ENCODE results near the gene CERS4. TPM values are rescaled to one million over a fixed set of nuclear protein-coding genes. Genes with fewer than 3 reads are reported as not detected.

The CERS4 gene
- polyA plus RNA-seq, 4 donors: 24.7 to 52.6 (median 37.5) TPM

DNA sequence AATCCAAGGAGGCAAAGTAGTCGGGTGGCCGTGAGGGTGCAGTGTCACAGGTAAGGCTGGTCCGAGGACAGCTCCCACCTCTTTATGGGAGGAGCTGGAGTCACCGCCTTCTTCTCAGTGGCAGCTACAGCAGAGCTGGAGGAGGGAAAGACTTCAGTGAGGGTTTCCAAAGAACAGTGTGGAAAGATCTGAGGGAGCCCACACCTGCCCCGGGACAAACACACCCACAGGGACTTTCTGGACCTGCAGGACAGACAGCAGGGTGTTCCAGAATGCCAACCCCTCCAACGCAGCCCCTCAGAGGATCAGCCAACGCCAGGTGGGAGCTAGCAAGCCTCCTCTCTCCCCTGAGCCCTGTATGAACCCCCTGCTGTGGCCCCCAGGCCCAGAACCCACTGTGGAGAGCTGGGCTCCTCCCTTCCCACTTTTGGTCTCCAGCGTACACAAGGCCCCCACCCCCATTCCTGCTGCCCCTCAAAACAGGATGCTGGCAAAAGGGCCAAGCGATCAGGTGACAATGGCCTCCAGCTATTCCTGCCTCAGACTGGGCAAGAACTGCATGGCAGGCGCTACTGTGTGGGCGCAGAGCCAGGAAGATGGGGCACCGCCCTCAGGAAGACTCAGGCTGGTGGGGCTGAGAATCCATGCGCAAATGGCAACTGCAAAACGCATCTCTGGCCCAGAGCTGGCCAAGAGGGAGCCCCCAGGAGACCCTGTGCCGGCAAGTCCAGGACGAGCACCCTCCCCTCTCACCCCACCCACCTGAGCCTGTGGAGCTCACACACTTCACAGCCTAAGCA lies 102.5 kb downstream of the CERS4 start:
- no peak for DNase-seq (ENCODE audit: low read depth in 4 of 4, low spot score in 3 of 4)

Other genes starting within 250 kb of the CERS4 start
- gene ELAVL1, start 203.7 kb upstream of the CERS4 start, polyA plus RNA-seq (ENCODE audit: insufficient read length in 4 of 4): 10 to 100 TPM; 66.7 to 94.5 (median 85.1) TPM
- gene CCL25, start 156.6 kb upstream of the CERS4 start, polyA plus RNA-seq (ENCODE audit: insufficient read length in 4 of 4): under 1 TPM; 0.29 to 0.47 (median 0.39) TPM
- 10 to 100 TPM; 19.5 to 61.6 (median 46.2) TPM for gene FBN3, start 59.8 kb upstream of the CERS4 start, polyA plus RNA-seq (ENCODE audit: insufficient read length in 4 of 4)
- 10 to 100 TPM; 22.3 to 40.2 (median 26.1) TPM for gene CD320, start 99.0 kb downstream of the CERS4 start, polyA plus RNA-seq (ENCODE audit: insufficient read length in 4 of 4)
- 10 to 100 TPM; 21.5 to 60.3 (median 46.5) TPM for gene NDUFA7, start 112.0 kb downstream of the CERS4 start, polyA plus RNA-seq (ENCODE audit: insufficient read length in 4 of 4)
- gene RPS28, start 112.1 kb downstream of the CERS4 start, polyA plus RNA-seq (ENCODE audit: insufficient read length in 4 of 4): 100 to 1,000 TPM; 334 to 594 (median 374) TPM
- 10 to 100 TPM in 1 of 4 donors, 1 to 10 TPM in 3; 5.1 to 13.6 (median 6.2) TPM for gene KANK3, start 133.9 kb downstream of the CERS4 start, polyA plus RNA-seq (ENCODE audit: insufficient read length in 4 of 4)
- gene ANGPTL4, start 154.8 kb downstream of the CERS4 start, polyA plus RNA-seq (ENCODE audit: insufficient read length in 4 of 4): 1 to 10 TPM; 2.8 to 5.3 (median 3.4) TPM
- gene RAB11B, start 181.0 kb downstream of the CERS4 start, polyA plus RNA-seq (ENCODE audit: insufficient read length in 4 of 4): 100 to 1,000 TPM; 114 to 180 (median 131) TPM
- 10 to 100 TPM; 10.5 to 17.9 (median 13.5) TPM for gene MARCHF2, start 203.9 kb downstream of the CERS4 start, polyA plus RNA-seq (ENCODE audit: insufficient read length in 4 of 4)
- gene HNRNPM, start 235.6 kb downstream of the CERS4 start, polyA plus RNA-seq (ENCODE audit: insufficient read length in 4 of 4): 100 to 1,000 TPM; 272 to 481 (median 407) TPM